ENCODE data around the gene RASA4. TPM values are rescaled to one million over a fixed set of nuclear protein-coding genes. Genes with fewer than 3 reads are reported as not detected.
"Not testable (repeated sequence)": the region's sequence is repeated elsewhere in the genome, so short reads cannot be mapped to it uniquely, and the experiment has no call there.

Gene RASA4
- total RNA-seq, 2 donors from 2014 or later: 10.9 to 44.0 TPM

DNA sequence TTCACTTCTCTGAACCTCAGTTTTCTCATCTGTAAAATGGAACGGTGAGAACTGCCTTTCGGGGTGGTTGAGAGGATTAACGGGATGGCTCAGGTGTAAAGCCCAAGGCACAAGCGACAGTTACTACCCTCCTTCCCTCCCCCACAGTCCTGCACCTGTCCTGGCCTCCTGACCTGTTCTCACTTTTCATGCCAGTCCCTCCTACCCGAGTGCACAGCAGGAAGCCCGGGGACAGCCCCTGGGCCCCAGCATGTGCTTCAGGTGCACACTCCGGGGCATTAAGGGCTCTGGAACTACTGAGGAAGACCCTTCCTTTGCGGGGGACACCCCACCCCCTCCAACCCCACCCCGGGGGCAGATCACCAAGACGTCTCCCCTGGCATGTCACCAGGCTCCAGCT lies 626 bp downstream of the RASA4 start:
- not testable (repeated sequence) for H3K36me3 ChIP-seq (ENCODE audit: control insufficient read depth, insufficient read depth, low read length); H3K36me3 Mint-ChIP-seq (ENCODE audit: low read depth); DNase-seq; H3K27me3 ChIP-seq (ENCODE audit: control insufficient read depth, insufficient read depth, low read length, poor library complexity, severe bottlenecking); H3K9me3 ChIP-seq (ENCODE audit: control insufficient read depth, low read length); H3K27me3 Mint-ChIP-seq (ENCODE audit: insufficient read depth); H3K4me1 Mint-ChIP-seq; H3K27ac ChIP-seq (ENCODE audit: low read depth, low read length); H3K9ac ChIP-seq (ENCODE audit: extremely low read depth, low read length, poor library complexity, severe bottlenecking); H3K4me3 ChIP-seq (ENCODE audit: low read length); H3K4me3 Mint-ChIP-seq; H3K4me1 ChIP-seq (ENCODE audit: control insufficient read depth, insufficient read depth, low read length); H3K9me3 Mint-ChIP-seq; H3K27ac Mint-ChIP-seq
- WGBS, 2 experiments (ENCODE audit: insufficient coverage in 1 of 2, insufficient read length in 1 of 2): no CpG with 5 or more reads among the region's 10 CpGs

- not testable (repeated sequence) for H3K9me3 Mint-ChIP-seq; H3K27me3 Mint-ChIP-seq (ENCODE audit: insufficient read depth); H3K9ac ChIP-seq (ENCODE audit: extremely low read depth, low read length, poor library complexity, severe bottlenecking); H3K4me3 Mint-ChIP-seq; DNase-seq; H3K27me3 ChIP-seq (ENCODE audit: control insufficient read depth, insufficient read depth, low read length, poor library complexity, severe bottlenecking); H3K4me1 Mint-ChIP-seq; H3K27ac ChIP-seq (ENCODE audit: low read depth, low read length); H3K4me1 ChIP-seq (ENCODE audit: control insufficient read depth, insufficient read depth, low read length); H3K36me3 ChIP-seq (ENCODE audit: control insufficient read depth, insufficient read depth, low read length); H3K9me3 ChIP-seq (ENCODE audit: control insufficient read depth, low read length); H3K4me3 ChIP-seq (ENCODE audit: low read length); H3K27ac Mint-ChIP-seq; H3K36me3 Mint-ChIP-seq (ENCODE audit: low read depth)
- no CpG with 5 or more reads among the region's 3 CpGs for WGBS, 2 experiments (ENCODE audit: insufficient coverage in 1 of 2, insufficient read length in 1 of 2)
Measured at GRCh38 chr7:102614873-102615272, 1.7 kb downstream of the RASA4 start.

DNA sequence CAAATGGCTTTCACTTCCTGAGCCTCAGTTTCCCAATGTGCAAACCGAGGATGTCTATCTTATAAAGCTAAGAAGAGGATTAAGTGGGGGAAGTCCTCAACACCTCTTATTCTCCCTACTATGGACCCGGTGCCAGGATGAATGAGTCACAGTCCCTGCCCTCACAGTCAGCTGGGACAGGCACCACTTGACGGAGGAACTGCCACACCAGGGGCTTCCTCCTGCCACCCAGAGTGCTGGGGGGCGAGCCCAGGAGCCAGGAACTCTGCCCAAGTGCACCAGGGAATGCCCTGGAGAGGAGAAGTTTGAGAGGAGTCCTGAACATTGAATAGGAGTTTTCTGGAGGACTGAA lies 2.2 kb downstream of the RASA4 start:
- H3K9me3 Mint-ChIP-seq; H3K27me3 ChIP-seq (ENCODE audit: control insufficient read depth, insufficient read depth, low read length, poor library complexity, severe bottlenecking); H3K27me3 Mint-ChIP-seq (ENCODE audit: insufficient read depth); H3K36me3 ChIP-seq (ENCODE audit: control insufficient read depth, insufficient read depth, low read length); H3K27ac Mint-ChIP-seq; H3K27ac ChIP-seq (ENCODE audit: low read depth, low read length); H3K4me3 ChIP-seq (ENCODE audit: low read length); DNase-seq; H3K4me3 Mint-ChIP-seq; H3K9me3 ChIP-seq (ENCODE audit: control insufficient read depth, low read length); H3K9ac ChIP-seq (ENCODE audit: extremely low read depth, low read length, poor library complexity, severe bottlenecking); H3K36me3 Mint-ChIP-seq (ENCODE audit: low read depth); H3K4me1 ChIP-seq (ENCODE audit: control insufficient read depth, insufficient read depth, low read length); H3K4me1 Mint-ChIP-seq: not testable (repeated sequence)
- no CpG with 5 or more reads among the region's 4 CpGs for WGBS, 2 experiments (ENCODE audit: insufficient coverage in 1 of 2, insufficient read length in 1 of 2)

DNA sequence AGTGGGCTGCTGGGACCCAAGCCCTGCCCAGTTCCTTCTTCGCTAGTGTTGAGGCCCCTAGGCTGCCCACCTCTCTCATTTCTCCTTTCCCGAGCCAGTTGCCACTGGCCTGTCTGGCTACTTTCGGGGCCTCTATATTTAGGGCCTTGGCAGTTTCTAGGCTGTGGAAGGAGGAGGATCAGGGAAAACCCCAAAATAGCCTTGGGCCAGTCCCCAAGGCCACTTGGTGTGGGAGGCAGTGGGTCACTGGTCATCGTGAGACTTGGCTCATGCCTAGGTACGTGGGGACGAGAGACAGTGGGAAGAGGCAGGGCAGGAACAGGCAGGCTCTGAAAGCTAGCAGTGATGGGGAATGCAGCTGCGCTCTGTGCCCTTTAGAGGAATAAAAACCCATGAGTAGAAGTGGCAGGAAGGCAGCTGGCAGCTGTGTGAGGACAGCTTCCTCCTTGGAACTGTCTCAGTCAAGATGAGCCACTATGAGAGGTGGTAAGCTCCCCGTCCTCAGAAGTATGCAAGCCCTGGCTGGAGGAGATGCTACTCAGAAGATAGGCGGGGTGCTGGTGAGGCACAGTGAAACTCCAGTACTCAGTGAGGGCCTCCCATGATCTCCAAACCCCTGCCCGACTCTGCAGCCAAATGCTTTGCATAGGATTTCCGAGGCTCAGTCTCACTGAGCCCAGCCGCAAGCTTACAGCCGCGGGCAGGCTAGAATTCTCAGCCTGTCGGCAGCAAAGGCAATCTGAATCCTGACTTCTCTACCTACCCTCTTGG lies 2.8 kb downstream of the RASA4 start:
- H3K4me1 Mint-ChIP-seq; H3K9me3 Mint-ChIP-seq; H3K4me3 ChIP-seq (ENCODE audit: low read length); H3K4me1 ChIP-seq (ENCODE audit: control insufficient read depth, insufficient read depth, low read length); H3K9ac ChIP-seq (ENCODE audit: extremely low read depth, low read length, poor library complexity, severe bottlenecking); H3K9me3 ChIP-seq (ENCODE audit: control insufficient read depth, low read length); H3K36me3 Mint-ChIP-seq (ENCODE audit: low read depth); H3K27ac Mint-ChIP-seq; H3K36me3 ChIP-seq (ENCODE audit: control insufficient read depth, insufficient read depth, low read length); H3K27me3 Mint-ChIP-seq (ENCODE audit: insufficient read depth); H3K27ac ChIP-seq (ENCODE audit: low read depth, low read length); H3K4me3 Mint-ChIP-seq; H3K27me3 ChIP-seq (ENCODE audit: control insufficient read depth, insufficient read depth, low read length, poor library complexity, severe bottlenecking); DNase-seq: not testable (repeated sequence)
- 90% methylated on average over 2 of the region's 15 CpGs; no CpG with 5 or more reads in 1 of the 2 experiments for WGBS, 2 experiments (ENCODE audit: insufficient coverage in 1 of 2, insufficient read length in 1 of 2)

GRCh38 chr7:102611675-102612325 lies 4.8 kb downstream of the RASA4 start:
- not testable (repeated sequence) for H3K9ac ChIP-seq (ENCODE audit: extremely low read depth, low read length, poor library complexity, severe bottlenecking); H3K4me3 ChIP-seq (ENCODE audit: low read length); H3K27me3 ChIP-seq (ENCODE audit: control insufficient read depth, insufficient read depth, low read length, poor library complexity, severe bottlenecking); H3K27me3 Mint-ChIP-seq (ENCODE audit: insufficient read depth); H3K36me3 ChIP-seq (ENCODE audit: control insufficient read depth, insufficient read depth, low read length); H3K4me3 Mint-ChIP-seq; H3K4me1 ChIP-seq (ENCODE audit: control insufficient read depth, insufficient read depth, low read length); H3K9me3 ChIP-seq (ENCODE audit: control insufficient read depth, low read length); H3K4me1 Mint-ChIP-seq; H3K36me3 Mint-ChIP-seq (ENCODE audit: low read depth); H3K9me3 Mint-ChIP-seq; H3K27ac Mint-ChIP-seq
- WGBS, 2 experiments (ENCODE audit: insufficient coverage in 1 of 2, insufficient read length in 1 of 2): 41 to 66% methylated on average over 4 to 7 of the region's 10 CpGs
- H3K27ac ChIP-seq (ENCODE audit: low read depth, low read length): peak overlapping the region; percentile 40
- DNase-seq: peak; percentile 72

DNA sequence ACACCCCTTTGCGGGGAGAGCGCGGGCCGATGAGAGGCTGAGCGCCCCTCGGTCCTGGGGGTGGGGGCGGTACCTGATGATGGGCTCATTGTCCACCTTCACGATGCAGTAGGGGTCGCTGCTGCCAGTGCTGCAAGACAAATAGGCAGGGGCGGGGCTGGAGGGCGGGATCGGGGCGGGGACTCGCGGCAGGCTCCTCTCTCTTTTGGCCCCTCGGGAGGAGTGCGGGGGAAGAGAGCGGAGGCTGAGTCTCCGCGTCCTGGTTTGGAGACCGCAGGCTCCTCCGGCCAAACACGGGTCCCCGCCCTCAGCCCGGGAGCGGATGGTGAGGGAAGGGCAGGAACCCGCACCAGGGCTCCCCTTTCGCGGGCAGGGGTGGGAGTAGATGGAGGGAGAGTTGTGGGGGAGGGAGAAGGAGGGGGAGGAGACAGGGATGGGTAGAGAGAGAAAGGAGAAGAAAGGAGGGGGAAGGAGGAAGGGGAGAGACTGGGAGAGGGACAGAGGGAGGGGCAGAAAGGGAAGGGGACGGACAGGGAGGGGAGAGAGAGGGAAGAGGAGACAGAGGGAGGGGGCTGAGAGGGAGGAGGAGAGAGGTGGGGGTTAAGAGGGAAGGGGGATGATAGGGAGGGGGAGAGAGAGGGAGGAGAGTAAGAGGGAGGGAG lies 5.4 kb downstream of the RASA4 start:
- H3K27me3 ChIP-seq (ENCODE audit: control insufficient read depth, insufficient read depth, low read length, poor library complexity, severe bottlenecking); H3K4me3 Mint-ChIP-seq; H3K27me3 Mint-ChIP-seq (ENCODE audit: insufficient read depth); DNase-seq; H3K4me1 ChIP-seq (ENCODE audit: control insufficient read depth, insufficient read depth, low read length); H3K27ac ChIP-seq (ENCODE audit: low read depth, low read length); H3K4me1 Mint-ChIP-seq; H3K4me3 ChIP-seq (ENCODE audit: low read length); H3K36me3 ChIP-seq (ENCODE audit: control insufficient read depth, insufficient read depth, low read length); H3K36me3 Mint-ChIP-seq (ENCODE audit: low read depth); H3K27ac Mint-ChIP-seq; H3K9me3 ChIP-seq (ENCODE audit: control insufficient read depth, low read length); H3K9ac ChIP-seq (ENCODE audit: extremely low read depth, low read length, poor library complexity, severe bottlenecking); H3K9me3 Mint-ChIP-seq: not testable (repeated sequence)
- WGBS, 2 experiments (ENCODE audit: insufficient coverage in 1 of 2, insufficient read length in 1 of 2): no CpG with 5 or more reads among the region's 30 CpGs

- not testable (repeated sequence) for H3K4me3 Mint-ChIP-seq; H3K4me3 ChIP-seq (ENCODE audit: low read length); H3K9ac ChIP-seq (ENCODE audit: extremely low read depth, low read length, poor library complexity, severe bottlenecking); H3K27me3 ChIP-seq (ENCODE audit: control insufficient read depth, insufficient read depth, low read length, poor library complexity, severe bottlenecking); H3K4me1 ChIP-seq (ENCODE audit: control insufficient read depth, insufficient read depth, low read length); H3K27ac Mint-ChIP-seq; H3K36me3 ChIP-seq (ENCODE audit: control insufficient read depth, insufficient read depth, low read length); H3K4me1 Mint-ChIP-seq; H3K27ac ChIP-seq (ENCODE audit: low read depth, low read length); H3K36me3 Mint-ChIP-seq (ENCODE audit: low read depth); H3K9me3 Mint-ChIP-seq; H3K27me3 Mint-ChIP-seq (ENCODE audit: insufficient read depth); H3K9me3 ChIP-seq (ENCODE audit: control insufficient read depth, low read length); DNase-seq
- WGBS, 2 experiments (ENCODE audit: insufficient coverage in 1 of 2, insufficient read length in 1 of 2): no CpG with 5 or more reads among the region's 7 CpGs
Measured at GRCh38 chr7:102610441-102610840, 6.1 kb downstream of the RASA4 start.

Measured in endodermal cell (in vitro differentiated cells).